HS-27A (cell line): ENCODE measurements around the gene ERG.

Experiments
- DNase-seq: peaks from one replicate; pipeline ENCODE4 v3.0.0-alpha.2; 2012; ENCODE audit warnings: low read depth, missing footprints

Gene ERG

GRCh38 chr21:38330666-38331065, 167.6 kb downstream of the ERG start:
- no peak for DNase-seq
